Neural crest cell (in vitro differentiated cells): Measurements from ENCODE around the gene COL3A1. TPM values are rescaled to one million over a fixed set of nuclear protein-coding genes. Genes with fewer than 3 reads are reported as not detected.

Experiments
- DNase-seq: peaks from one replicate; pipeline ENCODE4 v3.0.0; 2021; ENCODE audit warnings: low read depth, mixed read lengths, low spot score
- H3K27ac Mint-ChIP-seq: one replicate; pipeline ENCODE4 v1.8.0; 2021; ENCODE audit warnings: mild to moderate bottlenecking, mixed read lengths; ENCODE audit not compliant: unreplicated experiment
- H3K27me3 Mint-ChIP-seq: 2 replicates; pipeline ENCODE4 v1.8.0; 2021; ENCODE audit warnings: low read depth, mild to moderate bottlenecking, mixed read lengths
- H3K36me3 Mint-ChIP-seq: 2 replicates; pipeline ENCODE4 v1.8.0; 2021; ENCODE audit warnings: low read depth, mild to moderate bottlenecking, mixed read lengths
- H3K4me1 Mint-ChIP-seq: 2 replicates; pipeline ENCODE4 v1.8.0; 2021; ENCODE audit warnings: mixed read lengths
- H3K4me3 Mint-ChIP-seq: one replicate; pipeline ENCODE4 v1.8.0; 2021; ENCODE audit warnings: mild to moderate bottlenecking, mixed read lengths
- H3K9me3 Mint-ChIP-seq: 2 replicates; pipeline ENCODE4 v1.8.0; 2021; ENCODE audit warnings: mixed read lengths
- CTCF ChIP-seq: fragments of 200-600 bp; sonication (generic); conservative IDR thresholded peaks from 2 replicates; pipeline ENCODE4 v1.5.0; 2021; ENCODE audit warnings: antibody characterized with exemption, mild to moderate bottlenecking
- total RNA-seq: library from RNA; stranded (reverse); gene quantifications from 2 replicates; pipeline ENCODE4 v1.2.1, GENCODE V29; 2021

Gene COL3A1
- total RNA-seq, 1 donor from 2014 or later = 14.9 TPM

GRCh38 chr2:189010536-189010935 lies 36.4 kb downstream of the COL3A1 start:
- no peak overlapping the region for H3K4me3 Mint-ChIP-seq
- DNase-seq = no peak
- H3K4me1 Mint-ChIP-seq = peaks cover 9% of the 10 kb centered on the region
- no peak overlapping the region for H3K27ac Mint-ChIP-seq
- H3K9me3 Mint-ChIP-seq = peaks cover 3% of the 10 kb centered on the region
- no peaks in the 10 kb centered on the region for H3K27me3 Mint-ChIP-seq
- no peak for TF ChIP-seq CTCF
- no peaks in the 10 kb centered on the region for H3K36me3 Mint-ChIP-seq

- H3K36me3 Mint-ChIP-seq = no peaks in the 10 kb centered on the region
- no peaks in the 10 kb centered on the region for H3K9me3 Mint-ChIP-seq
- peaks cover 15% of the 10 kb centered on the region for H3K4me1 Mint-ChIP-seq
- no peak overlapping the region for H3K27ac Mint-ChIP-seq
- no peak overlapping the region for H3K4me3 Mint-ChIP-seq
- no peak for TF ChIP-seq CTCF
- no peaks in the 10 kb centered on the region for H3K27me3 Mint-ChIP-seq
- no peak for DNase-seq
Observed at GRCh38 chr2:189012351-189012750, 38.2 kb downstream of the COL3A1 start.

GRCh38 chr2:189013031-189013430 lies 38.9 kb downstream of the COL3A1 start:
- TF ChIP-seq CTCF = no peak
- H3K36me3 Mint-ChIP-seq = no peaks in the 10 kb centered on the region
- H3K27me3 Mint-ChIP-seq = no peaks in the 10 kb centered on the region

GRCh38 chr2:189013671-189014448 lies 39.7 kb downstream of the COL3A1 start:
- Mint-ChIP-seq H3K4me3 (no peak overlapping the region), H3K36me3 (no peaks in the 10 kb centered on the region), H3K27me3 (no peaks in the 10 kb centered on the region), H3K27ac (no peak overlapping the region), H3K9me3 (no peaks in the 10 kb centered on the region), H3K4me1 (peaks cover 15% of the 10 kb centered on the region)
- TF ChIP-seq CTCF = no peak
- no peak for DNase-seq

More at GRCh38 chr2:189013031-189013430, 38.9 kb downstream of the COL3A1 start:
- Mint-ChIP-seq H3K27ac (no peak overlapping the region), H3K4me1 (peaks cover 15% of the 10 kb centered on the region), H3K4me3 (no peak overlapping the region), H3K9me3 (no peaks in the 10 kb centered on the region)
- no peak for DNase-seq

- H3K27ac Mint-ChIP-seq = no peak overlapping the region
- H3K36me3 Mint-ChIP-seq = no peaks in the 10 kb centered on the region
- no peak for TF ChIP-seq CTCF
- no peaks in the 10 kb centered on the region for H3K27me3 Mint-ChIP-seq
- no peak overlapping the region for H3K4me3 Mint-ChIP-seq
- DNase-seq = no peak
- H3K4me1 Mint-ChIP-seq = peaks cover 15% of the 10 kb centered on the region
- no peaks in the 10 kb centered on the region for H3K9me3 Mint-ChIP-seq
Observed at GRCh38 chr2:189014449-189015138, 40.4 kb downstream of the COL3A1 start.
